Measurements from ENCODE around the gene FOXD1.
A peak's percentile ranks its signal among the peaks of the same experiment; 100 is the strongest.

The FOXD1 gene

DNA sequence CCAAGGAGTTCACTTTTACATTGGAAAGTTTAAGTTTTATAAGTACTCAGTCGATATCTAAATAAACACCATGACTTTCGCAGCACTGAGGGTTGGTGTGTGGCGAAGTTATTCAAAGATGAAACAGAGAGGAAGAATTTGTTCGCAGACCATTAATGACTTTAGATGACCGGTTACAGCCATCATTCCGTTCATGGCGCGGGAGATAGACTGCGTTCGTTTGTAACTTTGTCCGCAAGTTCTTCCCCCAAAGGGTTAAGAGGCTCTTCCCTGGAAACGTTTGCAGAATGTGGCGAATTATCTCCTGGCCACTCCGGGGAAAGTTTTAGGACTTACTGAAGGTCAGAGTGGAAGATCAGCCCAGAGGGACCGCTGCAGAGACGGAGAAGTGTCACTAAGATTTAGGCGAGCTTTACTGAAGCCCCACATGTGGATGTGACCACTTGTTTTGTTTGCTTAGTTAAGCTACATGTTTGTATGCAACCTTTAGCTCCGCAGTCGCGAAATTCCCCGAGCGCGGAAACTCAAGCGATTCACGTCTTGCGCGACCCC lies 2.2 kb upstream of the FOXD1 start:
- TF ChIP-seq, protein P1, sequence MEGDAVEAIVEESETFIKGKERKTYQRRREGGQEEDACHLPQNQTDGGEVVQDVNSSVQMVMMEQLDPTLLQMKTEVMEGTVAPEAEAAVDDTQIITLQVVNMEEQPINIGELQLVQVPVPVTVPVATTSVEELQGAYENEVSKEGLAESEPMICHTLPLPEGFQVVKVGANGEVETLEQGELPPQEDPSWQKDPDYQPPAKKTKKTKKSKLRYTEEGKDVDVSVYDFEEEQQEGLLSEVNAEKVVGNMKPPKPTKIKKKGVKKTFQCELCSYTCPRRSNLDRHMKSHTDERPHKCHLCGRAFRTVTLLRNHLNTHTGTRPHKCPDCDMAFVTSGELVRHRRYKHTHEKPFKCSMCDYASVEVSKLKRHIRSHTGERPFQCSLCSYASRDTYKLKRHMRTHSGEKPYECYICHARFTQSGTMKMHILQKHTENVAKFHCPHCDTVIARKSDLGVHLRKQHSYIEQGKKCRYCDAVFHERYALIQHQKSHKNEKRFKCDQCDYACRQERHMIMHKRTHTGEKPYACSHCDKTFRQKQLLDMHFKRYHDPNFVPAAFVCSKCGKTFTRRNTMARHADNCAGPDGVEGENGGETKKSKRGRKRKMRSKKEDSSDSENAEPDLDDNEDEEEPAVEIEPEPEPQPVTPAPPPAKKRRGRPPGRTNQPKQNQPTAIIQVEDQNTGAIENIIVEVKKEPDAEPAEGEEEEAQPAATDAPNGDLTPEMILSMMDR (conservative IDR thresholded peaks at IDR 0.05; ENCODE audit: low read length), result no peak
- peak overlapping the region; percentile 70 for H3K4me3 ChIP-seq (ENCODE audit: low read length)
- no peak for DNase-seq (ENCODE audit: low read depth)

DNA sequence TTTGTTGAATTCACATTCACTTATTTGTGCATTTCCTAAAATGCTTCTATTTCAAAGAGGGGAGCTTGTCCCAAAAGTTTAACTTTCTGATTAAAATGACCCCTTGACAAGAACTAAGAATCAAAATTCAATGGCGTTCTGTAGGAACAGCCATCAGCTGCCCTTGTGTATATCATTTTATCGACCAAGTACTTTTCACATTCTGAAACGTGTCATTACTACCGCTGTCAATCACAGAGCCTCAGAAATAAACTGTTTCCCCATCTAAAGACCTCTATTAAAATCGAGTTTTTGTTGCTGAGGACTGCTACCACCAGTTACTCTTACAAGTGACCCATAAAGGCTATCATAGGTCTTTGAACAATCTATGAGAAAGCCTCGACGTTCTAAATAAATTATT lies 1.6 kb upstream of the FOXD1 start:
- no peak for DNase-seq (ENCODE audit: low read depth)
- no peak overlapping the region for H3K4me3 ChIP-seq (ENCODE audit: low read length)
- TF ChIP-seq, protein P1 (conservative IDR thresholded peaks at IDR 0.05; ENCODE audit: low read length), result no peak

GRCh38 chr5:73447530-73448462 lies 781 bp downstream of the FOXD1 start:
- peak overlapping the region; percentile 70 for H3K4me3 ChIP-seq (ENCODE audit: low read length)
- peak; percentile 74 for DNase-seq (ENCODE audit: low read depth)
- TF ChIP-seq, protein P1 (conservative IDR thresholded peaks at IDR 0.05; ENCODE audit: low read length), result no peak

DNA sequence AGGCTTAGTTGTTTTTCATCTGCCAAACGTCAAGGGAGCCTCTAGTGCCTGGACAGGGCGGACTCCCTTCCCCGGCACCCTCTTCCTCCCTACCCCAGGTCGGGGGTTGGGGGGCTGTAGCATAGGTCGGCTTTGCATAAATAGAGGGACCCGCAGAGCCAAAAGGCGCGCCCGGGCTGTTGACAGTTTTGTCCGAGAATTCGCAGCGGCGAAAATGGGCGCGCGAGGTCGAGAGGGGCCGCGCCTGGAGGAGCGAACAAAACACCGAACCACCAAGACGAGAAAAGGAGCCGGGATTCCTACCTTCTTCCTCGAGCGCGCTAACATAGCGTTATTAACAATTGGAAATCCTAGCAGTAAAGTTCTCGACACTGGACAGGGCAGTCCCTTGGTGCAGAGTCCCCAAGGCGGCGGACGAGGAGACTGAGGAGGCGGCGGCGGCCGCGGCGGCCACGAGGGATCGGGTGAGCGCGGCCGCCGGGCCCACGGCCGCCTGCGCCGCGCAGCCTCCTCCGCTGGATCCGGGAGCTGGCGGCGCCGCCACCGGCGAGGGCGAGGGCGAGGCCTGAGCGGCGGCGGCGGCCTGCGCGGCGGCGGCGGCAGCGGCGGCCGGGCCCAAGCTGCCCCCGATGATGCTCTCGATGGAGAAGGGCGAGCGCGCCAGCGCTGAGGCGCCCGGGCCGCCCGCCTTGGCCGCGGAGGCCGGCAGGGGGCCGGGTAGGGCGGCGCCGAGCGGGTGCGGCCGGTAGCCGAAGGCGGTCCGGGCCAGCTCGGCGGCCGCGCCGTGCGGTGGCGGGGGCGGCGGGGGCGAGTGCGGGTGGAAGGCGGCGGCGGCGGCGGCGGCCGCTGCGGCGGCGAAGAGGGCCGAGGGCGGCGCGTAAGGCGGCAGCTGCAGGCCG lies 1.7 kb downstream of the FOXD1 start:
- TF ChIP-seq, protein P1 (conservative IDR thresholded peaks at IDR 0.05; ENCODE audit: low read length), result no peak
- no peak for DNase-seq (ENCODE audit: low read depth)
- H3K4me3 ChIP-seq (ENCODE audit: low read length), result peak overlapping the region; percentile 83

DNA sequence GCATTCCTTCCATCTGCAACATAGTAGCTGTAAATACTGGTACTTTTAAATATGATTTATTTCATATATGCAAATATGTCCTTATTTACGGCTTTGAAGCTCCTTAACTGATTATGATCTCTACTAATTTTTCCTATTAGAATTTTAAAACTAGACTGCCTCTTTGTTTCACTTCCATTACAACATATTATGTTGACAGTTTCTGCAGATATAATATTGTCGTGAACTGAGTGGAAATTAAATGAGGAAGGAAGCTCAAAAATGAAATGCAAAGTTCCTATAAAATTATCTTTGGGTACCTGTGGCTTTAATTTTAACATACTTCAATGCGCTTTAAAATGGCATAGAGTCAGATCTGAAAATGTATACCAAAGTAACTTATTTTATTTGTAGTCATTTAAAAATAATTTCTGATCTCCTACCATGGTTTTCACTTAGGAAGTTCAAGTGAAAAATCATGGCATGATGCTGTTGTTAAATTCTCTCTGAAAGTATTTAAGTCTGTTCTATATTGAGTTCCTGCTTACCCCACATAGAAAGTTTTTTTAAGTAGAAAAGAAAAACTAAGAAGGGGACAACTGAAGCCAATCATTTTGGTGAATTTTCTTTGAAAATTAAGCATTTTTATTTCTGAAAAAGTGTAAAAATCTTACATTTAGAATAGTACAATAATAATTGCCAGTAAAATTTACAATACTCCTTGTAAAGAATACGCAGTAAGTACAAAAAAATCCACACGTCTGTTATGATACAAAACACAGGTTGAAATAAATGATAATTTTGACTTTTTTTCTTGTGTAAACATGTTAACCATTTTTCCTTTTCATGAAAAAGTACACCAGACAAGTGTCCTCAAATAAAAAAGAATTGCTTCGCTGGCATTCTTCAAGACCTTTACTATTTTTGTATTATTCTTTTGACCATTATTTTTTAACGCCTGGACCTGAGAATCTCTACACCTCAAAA lies 2.6 kb downstream of the FOXD1 start:
- TF ChIP-seq, protein P1 (conservative IDR thresholded peaks at IDR 0.05; ENCODE audit: low read length), result no peak
- H3K4me3 ChIP-seq (ENCODE audit: low read length), result peak overlapping the region; percentile 83
- DNase-seq (ENCODE audit: low read depth), result no peak
